B cell (primary cell): Measurements from ENCODE around the gene OLFM3. TPM values are rescaled to one million over a fixed set of nuclear protein-coding genes. Genes with fewer than 3 reads are reported as not detected.

ENCODE experiments used
- ATAC-seq: fragments of 200-7000 bp; cut with Tn5 transposase; one replicate; pipeline ENCODE4 v1.10.0; 2021; ENCODE audit warnings: low read depth, mild to moderate bottlenecking, moderate number of reproducible peaks, moderate library complexity
- CTCF ChIA-PET: fragments of 350-600 bp; sonication (Branson Sonifier 250); formaldehyde crosslinking; loops from one replicate; lab custom pipeline; 2021; ENCODE audit warnings: antibody characterized with exemption, inconsistent platforms; lab: Charles Lee
- POLR2A ChIA-PET: fragments of 350-600 bp; sonication (Branson Sonifier 250); formaldehyde crosslinking; loops from one replicate; lab custom pipeline; 2021; ENCODE audit warnings: antibody characterized with exemption; lab: Charles Lee
- DNase-seq: peaks from one replicate; pipeline ENCODE4 v3.0.0; 2013
- H2AFZ ChIP-seq: 2 replicates; pipeline ENCODE4 v1.6.1; 2012; ENCODE audit warnings: mild to moderate bottlenecking, low read depth, low read length; ENCODE audit not compliant: insufficient read depth, poor library complexity, severe bottlenecking
- H3K27ac ChIP-seq, 2 donors: 1 replicate in 1 of 2; 2 replicates in 1 of 2; pipeline ENCODE4 v1.5.1; 2012 to 2013; ENCODE audit warnings: low read length in 2 of 2, mild to moderate bottlenecking in 2 of 2, moderate library complexity in 1 of 2
- H3K27me3 ChIP-seq, 4 experiments: fragments of 200-600 bp in 1 of 4; sonication (generic) in 1 of 4; replicated peaks in 1 of 4; 1 replicate in 2 of 4; 2 replicates in 2 of 4; pipeline versions ENCODE4 v1.6.1 to v1.7.0; 2013 to 2016; ENCODE audit warnings: low read length in 3 of 4, mild to moderate bottlenecking in 2 of 4, mixed read lengths in 1 of 4, moderate library complexity in 1 of 4; ENCODE audit not compliant: insufficient read depth in 4 of 4, control insufficient read depth in 3 of 4; ENCODE audit errors: control extremely low read depth in 1 of 4
- H3K36me3 ChIP-seq, 2 experiments: replicated peaks in 1 of 2; 1 replicate in 1 of 2; 2 replicates in 1 of 2; pipeline versions ENCODE4 v1.6.1 to v1.7.1; 2013; ENCODE audit warnings: low read length in 1 of 2; ENCODE audit not compliant: insufficient read depth in 2 of 2, control insufficient read depth in 1 of 2; ENCODE audit errors: control extremely low read depth in 1 of 2, extremely low read depth in 1 of 2
- H3K4me1 ChIP-seq, 2 donors: fragments of 200-600 bp in 1 of 2; sonication (generic) in 1 of 2; 1 replicate in 1 of 2; 2 replicates in 1 of 2; pipeline versions ENCODE4 v1.5.1 to v1.6.1; 2013 to 2017; ENCODE audit warnings: low read length in 2 of 2; ENCODE audit not compliant: control insufficient read depth in 2 of 2, insufficient read depth in 2 of 2
- H3K4me2 ChIP-seq: replicated peaks from 2 replicates; pipeline ENCODE3; 2012; ENCODE audit warnings: mild to moderate bottlenecking, low read depth, low read length; ENCODE audit not compliant: poor library complexity, severe bottlenecking
- H3K4me3 ChIP-seq, 5 experiments: fragments of 200-600 bp in 1 of 5; sonication (generic) in 1 of 5; 1 replicate in 3 of 5; 2 replicates in 2 of 5; pipeline versions ENCODE4 v1.5.1 to v1.7.0; 2011 to 2016; ENCODE audit warnings: low read length in 4 of 5, mild to moderate bottlenecking in 4 of 5, low read depth in 2 of 5, control low read depth in 1 of 5, moderate library complexity in 1 of 5; ENCODE audit not compliant: insufficient read depth in 1 of 5; ENCODE audit errors: control extremely low read depth in 1 of 5, extremely low read depth in 1 of 5
- H3K79me2 ChIP-seq: fragments of 200-600 bp; sonication (generic); one replicate; pipeline ENCODE4 v1.6.0; 2016; ENCODE audit warnings: low read length; ENCODE audit not compliant: control insufficient read depth, insufficient read depth
- H3K9ac ChIP-seq: fragments of 200-600 bp; sonication (generic); 2 replicates; pipeline ENCODE4 v1.6.1; 2017; ENCODE audit warnings: mild to moderate bottlenecking, low read length, moderate library complexity
- H3K9me3 ChIP-seq, 3 donors: one replicate each; pipeline versions ENCODE4 v1.6.1 to v1.7.1; 2013; ENCODE audit warnings: low read length in 2 of 3; ENCODE audit not compliant: control insufficient read depth in 2 of 3, insufficient read depth in 1 of 3; ENCODE audit errors: control extremely low read depth in 1 of 3
- H4K20me1 ChIP-seq: 2 replicates; pipeline ENCODE4 v1.6.0; 2012; ENCODE audit warnings: mild to moderate bottlenecking, low read length; ENCODE audit not compliant: insufficient read depth, control insufficient read depth, poor library complexity, severe bottlenecking
- H3K27ac Mint-ChIP-seq: one replicate; pipeline ENCODE4 v1.8.0; 2021; ENCODE audit warnings: mixed read lengths
- H3K27me3 Mint-ChIP-seq: one replicate; pipeline ENCODE4 v1.8.0; 2021; ENCODE audit warnings: mixed read lengths
- H3K4me1 Mint-ChIP-seq: one replicate; pipeline ENCODE4 v1.8.0; 2021; ENCODE audit warnings: mixed read lengths
- H3K4me3 Mint-ChIP-seq: one replicate; pipeline ENCODE4 v1.8.0; 2021; ENCODE audit warnings: mixed read lengths
- H3K9me3 Mint-ChIP-seq: one replicate; pipeline ENCODE4 v1.8.0; 2022; ENCODE audit warnings: mixed read lengths; ENCODE audit not compliant: insufficient read depth
- EZH2 ChIP-seq: IDR thresholded peaks from 2 replicates; pipeline ENCODE4 v1.6.1; 2012; ENCODE audit warnings: borderline replicate concordance, low read depth, mild to moderate bottlenecking, moderate library complexity, low read length; ENCODE audit not compliant: insufficient read depth, poor library complexity, severe bottlenecking
- WGBS: methylation state at CpG from one replicate; pipeline ENCODE4 v1.1.5; 2013; ENCODE audit warnings: missing lambda C conversion rate; ENCODE audit not compliant: insufficient coverage; 5-methylcytosine and 5-hydroxymethylcytosine counted together
- intact Hi-C: fragments of 100-400 bp; cut with micrococcal nuclease; formaldehyde crosslinking; loops from one replicate; pipeline ENCODE4 v1.10.0; 2022
- polyA plus RNA-seq: library from polyadenylated mRNA; depleted of rRNA; stranded (reverse); fragments of >200 nt; gene quantifications from 2 replicates; pipeline ENCODE4 v1.2.3, GENCODE V29; 2012
- total RNA-seq, 2 donors: library from RNA; stranded (reverse); fragments of 120-200 nt in 1 of 2; gene quantifications; 1 replicate in 1 of 2; 2 replicates in 1 of 2; pipeline versions ENCODE4 v1.2.3 to v1.2.4, GENCODE V29; 2013 to 2022
- TF ChIP-seq, protein P1 (sequence below): fragments of 200-600 bp; IDR thresholded peaks from one replicate; pipeline ENCODE4 v1.8.0; 2022; ENCODE audit warnings: antibody characterized with exemption, mild to moderate bottlenecking

The OLFM3 gene
- total and polyA plus RNA-seq, 2 donors (not counting 1 experiment from before 2014, with no cell fraction given) = not detected

DNA sequence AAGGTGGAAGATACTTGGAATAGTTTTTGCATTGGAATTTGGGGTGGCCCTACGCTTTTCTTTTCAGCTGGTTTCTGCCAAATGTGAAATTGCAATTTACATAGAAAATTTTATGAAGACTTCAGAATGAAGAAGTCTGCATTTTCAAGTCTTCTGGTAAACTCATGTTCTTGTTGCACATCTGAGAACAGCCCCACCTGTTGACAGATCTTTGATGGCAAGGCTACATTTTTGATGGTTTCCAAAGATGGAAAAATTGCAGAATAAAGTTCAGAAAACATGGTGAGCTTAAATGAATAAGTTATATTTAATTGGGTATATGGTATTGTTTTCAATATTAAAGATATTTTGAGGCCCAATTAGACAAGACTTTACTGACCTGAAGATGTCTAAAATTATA lies 25.4 kb downstream of the OLFM3 start:
- no peak for ATAC-seq

DNA sequence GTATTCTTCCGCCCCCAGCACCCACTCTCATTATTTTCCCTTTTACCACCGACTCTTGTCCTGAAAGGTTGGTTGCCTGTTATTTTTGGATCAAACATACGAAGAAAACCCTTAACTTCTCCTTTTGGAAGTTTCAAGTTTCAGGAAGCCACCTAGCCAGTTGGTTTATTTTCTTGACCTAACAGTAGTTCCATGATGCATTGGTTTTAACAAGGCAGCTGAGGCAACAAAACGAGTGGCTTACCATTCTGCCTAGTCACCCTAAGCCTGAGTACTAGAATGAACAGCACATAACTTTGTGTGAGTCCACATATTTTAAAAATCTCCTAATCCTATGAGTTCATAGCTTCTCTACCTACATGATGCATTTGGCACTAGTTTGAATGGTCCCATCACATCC lies 28.9 kb downstream of the OLFM3 start:
- Mint-ChIP-seq H3K4me3 (no peak overlapping the region), H3K27me3 (no peaks in the 10 kb centered on the region), H3K27ac (no peak overlapping the region), H3K9me3 (no peaks in the 10 kb centered on the region), H3K4me1 (no peaks in the 10 kb centered on the region)
- no peaks in the 10 kb centered on the region for H4K20me1 ChIP-seq
- H3K4me1 ChIP-seq = no peaks in the 10 kb centered on the region
- no peaks in the 10 kb centered on the region for H3K9me3 ChIP-seq
- H3K27ac ChIP-seq = no peak overlapping the region
- no peak overlapping the region for H2AFZ ChIP-seq
- no peak for ATAC-seq
- H3K36me3 ChIP-seq = no peaks in the 10 kb centered on the region
- no peak overlapping the region for H3K4me2 ChIP-seq
- H3K4me3 ChIP-seq = no peak overlapping the region
- WGBS = 32% methylated on average over 3 of the region's 4 CpGs
- no peak for DNase-seq
- TF ChIP-seq, protein P1, sequence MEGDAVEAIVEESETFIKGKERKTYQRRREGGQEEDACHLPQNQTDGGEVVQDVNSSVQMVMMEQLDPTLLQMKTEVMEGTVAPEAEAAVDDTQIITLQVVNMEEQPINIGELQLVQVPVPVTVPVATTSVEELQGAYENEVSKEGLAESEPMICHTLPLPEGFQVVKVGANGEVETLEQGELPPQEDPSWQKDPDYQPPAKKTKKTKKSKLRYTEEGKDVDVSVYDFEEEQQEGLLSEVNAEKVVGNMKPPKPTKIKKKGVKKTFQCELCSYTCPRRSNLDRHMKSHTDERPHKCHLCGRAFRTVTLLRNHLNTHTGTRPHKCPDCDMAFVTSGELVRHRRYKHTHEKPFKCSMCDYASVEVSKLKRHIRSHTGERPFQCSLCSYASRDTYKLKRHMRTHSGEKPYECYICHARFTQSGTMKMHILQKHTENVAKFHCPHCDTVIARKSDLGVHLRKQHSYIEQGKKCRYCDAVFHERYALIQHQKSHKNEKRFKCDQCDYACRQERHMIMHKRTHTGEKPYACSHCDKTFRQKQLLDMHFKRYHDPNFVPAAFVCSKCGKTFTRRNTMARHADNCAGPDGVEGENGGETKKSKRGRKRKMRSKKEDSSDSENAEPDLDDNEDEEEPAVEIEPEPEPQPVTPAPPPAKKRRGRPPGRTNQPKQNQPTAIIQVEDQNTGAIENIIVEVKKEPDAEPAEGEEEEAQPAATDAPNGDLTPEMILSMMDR = no peak
- TF ChIP-seq EZH2 = no peak
- H3K79me2 ChIP-seq = no peaks in the 10 kb centered on the region
- CTCF ChIA-PET = no interaction called here
- POLR2A ChIA-PET = no interaction called here
- H3K9ac ChIP-seq = no peak overlapping the region
- intact Hi-C loops = no loop called here
- no peaks in the 10 kb centered on the region for H3K27me3 ChIP-seq

More for the DNA sequence above, 25.4 kb downstream of the OLFM3 start:
- POLR2A ChIA-PET = no interaction called here
- H3K9ac ChIP-seq = no peak overlapping the region
- H3K4me1 Mint-ChIP-seq = no peaks in the 10 kb centered on the region
- H3K9me3 ChIP-seq = no peaks in the 10 kb centered on the region
- no peak overlapping the region for H2AFZ ChIP-seq
- H3K4me3 ChIP-seq = no peak overlapping the region
- no peak overlapping the region for H3K27ac ChIP-seq
- H3K27ac Mint-ChIP-seq = no peak overlapping the region
- CTCF ChIA-PET = no interaction called here
- H3K27me3 ChIP-seq = no peaks in the 10 kb centered on the region
- H3K79me2 ChIP-seq = no peaks in the 10 kb centered on the region
- no peaks in the 10 kb centered on the region for H3K36me3 ChIP-seq
- intact Hi-C loops = no loop called here
- WGBS = 63% methylated on average over 1 of the region's 1 CpG
- no peaks in the 10 kb centered on the region for H3K9me3 Mint-ChIP-seq
- no peak overlapping the region for H3K4me2 ChIP-seq
- H3K27me3 Mint-ChIP-seq = no peaks in the 10 kb centered on the region
- H4K20me1 ChIP-seq = no peaks in the 10 kb centered on the region
- no peak for DNase-seq
- H3K4me1 ChIP-seq = no peaks in the 10 kb centered on the region
- no peak overlapping the region for H3K4me3 Mint-ChIP-seq
- no peak for TF ChIP-seq EZH2
- TF ChIP-seq, protein P1 = no peak
